ENCODE measurements around the gene LRCOL1.

Gene LRCOL1

GRCh38 chr12:132635076-132635955 is 24.9 kb upstream of the LRCOL1 start:
- no peak for DNase-seq

GRCh38 chr12:132634411-132634990 is 24.1 kb upstream of the LRCOL1 start:
- no peak for DNase-seq

- DNase-seq = no peak
Observed at GRCh38 chr12:132633901-132634300, 23.5 kb upstream of the LRCOL1 start.

- no peak for DNase-seq
Observed at GRCh38 chr12:132633398-132633797, 23.0 kb upstream of the LRCOL1 start.

GRCh38 chr12:132632521-132633228 is 22.3 kb upstream of the LRCOL1 start:
- DNase-seq = no peak

GRCh38 chr12:132631666-132632065 is 21.3 kb upstream of the LRCOL1 start:
- DNase-seq = no peak

- DNase-seq = no peak
Observed at GRCh38 chr12:132630672-132631071, 20.3 kb upstream of the LRCOL1 start.

- no peak for DNase-seq
Observed at GRCh38 chr12:132629330-132629729, 18.9 kb upstream of the LRCOL1 start.

- no peak for DNase-seq
Observed at GRCh38 chr12:132625731-132626430, 15.5 kb upstream of the LRCOL1 start.

GRCh38 chr12:132624910-132625630 is 14.7 kb upstream of the LRCOL1 start:
- DNase-seq = no peak

- no peak for DNase-seq
Observed at GRCh38 chr12:132624186-132624855, 13.9 kb upstream of the LRCOL1 start.

- no peak for DNase-seq
Observed at GRCh38 chr12:132623072-132623869, 12.9 kb upstream of the LRCOL1 start.

GRCh38 chr12:132622437-132623071 is 12.2 kb upstream of the LRCOL1 start:
- DNase-seq = no peak

GRCh38 chr12:132621657-132622435 is 11.5 kb upstream of the LRCOL1 start:
- DNase-seq = no peak

- no peak for DNase-seq
Observed at GRCh38 chr12:132620899-132621656, 10.7 kb upstream of the LRCOL1 start.

GRCh38 chr12:132620113-132620898 is 9.9 kb upstream of the LRCOL1 start:
- no peak for DNase-seq

GRCh38 chr12:132619386-132620112 is 9.2 kb upstream of the LRCOL1 start:
- no peak for DNase-seq

- no peak for DNase-seq
Observed at GRCh38 chr12:132619071-132619385, 8.6 kb upstream of the LRCOL1 start.
